Neural cell (in vitro differentiated cells): ENCODE results near the gene ARF4.

ENCODE experiments used
- EP300 ChIP-seq: fragments of 450-650 bp; conservative IDR thresholded peaks from 2 replicates; pipeline ENCODE4 v1.6.1; 2014; ENCODE audit warnings: antibody characterized with exemption, mild to moderate bottlenecking, moderate library complexity; ENCODE audit not compliant: poor library complexity, severe bottlenecking
- POLR2AphosphoS5 ChIP-seq: IDR thresholded peaks from 2 replicates; pipeline ENCODE4 v1.6.1; 2012
- TF ChIP-seq, protein P1 (sequence below): fragments of 450-650 bp; IDR thresholded peaks from 2 replicates; pipeline ENCODE4 v1.5.1; 2014; ENCODE audit warnings: antibody characterized with exemption, mild to moderate bottlenecking, moderate library complexity; ENCODE audit not compliant: poor library complexity, severe bottlenecking

DNA sequence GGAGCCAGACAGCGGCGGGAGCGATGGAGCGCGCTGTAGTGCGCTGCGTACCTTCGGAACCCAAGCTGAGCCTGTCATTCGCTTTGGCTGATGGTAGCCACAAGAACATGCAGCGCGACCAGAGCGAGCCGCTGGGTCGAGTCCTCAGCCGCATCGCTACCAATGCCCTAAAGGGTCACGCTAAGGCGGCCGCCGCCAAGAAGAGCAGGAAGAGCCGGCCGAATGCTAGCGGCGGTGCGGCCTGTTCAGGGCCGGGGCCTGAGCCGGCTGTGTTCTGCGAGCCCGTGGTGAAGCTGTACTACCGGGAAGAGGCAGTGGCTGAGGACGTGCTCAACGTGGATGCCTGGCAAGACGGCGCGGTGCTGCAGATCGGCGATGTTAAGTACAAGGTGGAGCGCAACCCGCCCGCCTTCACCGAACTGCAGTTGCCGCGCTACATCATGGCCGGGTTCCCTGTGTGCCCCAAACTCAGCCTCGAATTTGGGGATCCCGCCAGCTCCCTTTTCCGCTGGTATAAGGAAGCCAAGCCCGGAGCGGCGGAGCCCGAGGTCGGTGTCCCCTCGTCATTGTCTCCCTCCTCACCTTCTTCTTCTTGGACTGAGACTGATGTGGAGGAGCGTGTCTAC lies 40.6 kb downstream of the ARF4 start:
- TF ChIP-seq, protein P1, sequence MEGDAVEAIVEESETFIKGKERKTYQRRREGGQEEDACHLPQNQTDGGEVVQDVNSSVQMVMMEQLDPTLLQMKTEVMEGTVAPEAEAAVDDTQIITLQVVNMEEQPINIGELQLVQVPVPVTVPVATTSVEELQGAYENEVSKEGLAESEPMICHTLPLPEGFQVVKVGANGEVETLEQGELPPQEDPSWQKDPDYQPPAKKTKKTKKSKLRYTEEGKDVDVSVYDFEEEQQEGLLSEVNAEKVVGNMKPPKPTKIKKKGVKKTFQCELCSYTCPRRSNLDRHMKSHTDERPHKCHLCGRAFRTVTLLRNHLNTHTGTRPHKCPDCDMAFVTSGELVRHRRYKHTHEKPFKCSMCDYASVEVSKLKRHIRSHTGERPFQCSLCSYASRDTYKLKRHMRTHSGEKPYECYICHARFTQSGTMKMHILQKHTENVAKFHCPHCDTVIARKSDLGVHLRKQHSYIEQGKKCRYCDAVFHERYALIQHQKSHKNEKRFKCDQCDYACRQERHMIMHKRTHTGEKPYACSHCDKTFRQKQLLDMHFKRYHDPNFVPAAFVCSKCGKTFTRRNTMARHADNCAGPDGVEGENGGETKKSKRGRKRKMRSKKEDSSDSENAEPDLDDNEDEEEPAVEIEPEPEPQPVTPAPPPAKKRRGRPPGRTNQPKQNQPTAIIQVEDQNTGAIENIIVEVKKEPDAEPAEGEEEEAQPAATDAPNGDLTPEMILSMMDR: no peak
- TF ChIP-seq EP300 (no peak), POLR2AphosphoS5 (no peak)
